Activated T-cell treated with anti-CD3 and anti-CD28 coated beads for 4 hours (primary cell): Measurements from ENCODE around the gene RILP.
"Not testable (repeated sequence)": the region's sequence is repeated elsewhere in the genome, so short reads cannot be mapped to it uniquely, and the experiment has no call there.

Source experiments
- DNase-seq: peaks from one replicate; pipeline ENCODE4 v3.0.0-alpha.2; 2020

RILP gene

GRCh38 chr17:1649844-1650501 is at the start of gene RILP:
TSS of gene RILP (minus strand) at chr17:1649866. CDS start at chr17:1649804, 62 bp downstream.
- DNase-seq: no peak

GRCh38 chr17:1697681-1698080 is 48.0 kb upstream of the RILP start:
- DNase-seq: no peak

- no peak for DNase-seq
These were observed 45.7 kb upstream of the RILP start for GRCh38 chr17:1695365-1695764.

- DNase-seq: no peak
These were observed 43.7 kb upstream of the RILP start for GRCh38 chr17:1693339-1693738.

GRCh38 chr17:1690544-1691221 is 41.0 kb upstream of the RILP start:
- no peak for DNase-seq

GRCh38 chr17:1688405-1688804 is 38.7 kb upstream of the RILP start:
- not testable (repeated sequence) for DNase-seq

GRCh38 chr17:1686086-1686485 is 36.4 kb upstream of the RILP start:
- DNase-seq: no peak

GRCh38 chr17:1684378-1685189 is 34.9 kb upstream of the RILP start, which contains the start of gene PRPF8:
TSS of gene PRPF8 (minus strand) at chr17:1684867. CDS start at chr17:1684571, 296 bp downstream.
- peak; percentile 97 for DNase-seq

- DNase-seq: no peak
These were observed 33.8 kb upstream of the RILP start for GRCh38 chr17:1683459-1683858.

GRCh38 chr17:1676401-1676800 is 26.7 kb upstream of the RILP start:
- DNase-seq: no peak

GRCh38 chr17:1673041-1673785 is 23.5 kb upstream of the RILP start:
- no peak for DNase-seq

- DNase-seq: not testable (repeated sequence)
These were observed 14.3 kb upstream of the RILP start for GRCh38 chr17:1663934-1664333.

GRCh38 chr17:1661045-1661444 is 11.4 kb upstream of the RILP start:
- DNase-seq: no peak

- DNase-seq: no peak
These were observed 8.4 kb upstream of the RILP start for GRCh38 chr17:1658100-1658499.

- no peak for DNase-seq
These were observed 4.1 kb upstream of the RILP start for GRCh38 chr17:1653735-1654134.

GRCh38 chr17:1652794-1653193 is 3.1 kb upstream of the RILP start:
- not testable (repeated sequence) for DNase-seq

GRCh38 chr17:1651559-1651844 is 1.8 kb upstream of the RILP start:
- DNase-seq: no peak

- no peak for DNase-seq
These were observed 1.3 kb upstream of the RILP start for GRCh38 chr17:1650731-1651558.

GRCh38 chr17:1648963-1649843 is 463 bp downstream of the RILP start:
- peak; percentile 87 for DNase-seq

GRCh38 chr17:1648173-1648962 is 1.3 kb downstream of the RILP start:
- DNase-seq: no peak
